ENCODE measurements around the gene GOPC.

The GOPC gene

GRCh38 chr6:117550078-117550600, 52.2 kb downstream of the GOPC start:
- H3K4me1 ChIP-seq (ENCODE audit: control extremely low read depth in 1 of 4, control insufficient read depth in 4 of 4, insufficient read depth in 4 of 4, low read length in 3 of 4): peaks cover 6 to 29% (median 18%) of the 10 kb centered on the region in 4 experiments
- 100% methylated on average over 1 of the region's 3 CpGs for WGBS (ENCODE audit: insufficient coverage)
- no peak overlapping the region for H3K4me3 ChIP-seq (ENCODE audit: control insufficient read depth in 1 of 7, extremely low read depth in 1 of 7, insufficient read depth in 4 of 7, low read depth in 2 of 7, low read length in 6 of 7)
- POLR2A ChIA-PET: no interaction called here
- H3K9me3 ChIP-seq (ENCODE audit: control extremely low read depth in 1 of 5, control insufficient read depth in 4 of 5, insufficient read depth in 2 of 5, low read depth in 1 of 5, low read length in 4 of 5): no peaks in the 10 kb centered on the region
- H3K27me3 ChIP-seq (replicated peaks in 2 of 5; ENCODE audit: control insufficient read depth in 4 of 5, insufficient read depth in 5 of 5, low read length in 4 of 5): peaks cover 0 to 7% (median 0%) of the 10 kb centered on the region in 5 experiments
- H3K36me3 ChIP-seq (ENCODE audit: control insufficient read depth in 4 of 4, insufficient read depth in 4 of 4, low read length in 3 of 4): no peaks in the 10 kb centered on the region
- no peak for DNase-seq
- CTCF ChIA-PET: interaction anchor here (0.8 to 3.0 kb wide), 5 partner anchors 63 to 100 kb away, joined by 3 to 18 read pairs (median 5); partner anchors contain the start of gene DCBLD1
- no peak overlapping the region for H3K27ac ChIP-seq (ENCODE audit: insufficient read depth in 1 of 2, low read depth in 1 of 2, low read length in 2 of 2, poor library complexity in 1 of 2, severe bottlenecking in 2 of 2)

GRCh38 chr6:117549611-117550010, 52.7 kb downstream of the GOPC start:
- WGBS (ENCODE audit: insufficient coverage): 100% methylated on average over 2 of the region's 4 CpGs
- Histone ChIP-seq H3K4me3 (ENCODE audit: control insufficient read depth in 1 of 7, extremely low read depth in 1 of 7, insufficient read depth in 4 of 7, low read depth in 2 of 7, low read length in 6 of 7) (no peak overlapping the region), H3K9me3 (ENCODE audit: control extremely low read depth in 1 of 5, control insufficient read depth in 4 of 5, insufficient read depth in 2 of 5, low read depth in 1 of 5, low read length in 4 of 5) (no peaks in the 10 kb centered on the region), H3K36me3 (ENCODE audit: control insufficient read depth in 4 of 4, insufficient read depth in 4 of 4, low read length in 3 of 4) (no peaks in the 10 kb centered on the region), H3K27me3 (replicated peaks in 2 of 5; ENCODE audit: control insufficient read depth in 4 of 5, insufficient read depth in 5 of 5, low read length in 4 of 5) (peaks cover 0 to 7% (median 0%) of the 10 kb centered on the region in 5 experiments), H3K4me1 (ENCODE audit: control extremely low read depth in 1 of 4, control insufficient read depth in 4 of 4, insufficient read depth in 4 of 4, low read length in 3 of 4) (peaks cover 6 to 29% (median 18%) of the 10 kb centered on the region in 4 experiments), H3K27ac (ENCODE audit: insufficient read depth in 1 of 2, low read depth in 1 of 2, low read length in 2 of 2, poor library complexity in 1 of 2, severe bottlenecking in 2 of 2) (no peak overlapping the region)
- POLR2A ChIA-PET: no interaction called here
- CTCF ChIA-PET: interaction anchor here (1.0 to 2.2 kb wide), 4 partner anchors 18 to 100 kb away, joined by 4 to 18 read pairs (median 4); no protein-coding TSS in a partner anchor
- DNase-seq: peak in 2 of 3 donors; percentile 35 to 46

- no peaks in the 10 kb centered on the region for H3K36me3 ChIP-seq (ENCODE audit: control insufficient read depth in 4 of 4, insufficient read depth in 4 of 4, low read length in 3 of 4)
- peaks cover 0 to 7% (median 0%) of the 10 kb centered on the region in 5 experiments for H3K27me3 ChIP-seq (replicated peaks in 2 of 5; ENCODE audit: control insufficient read depth in 4 of 5, insufficient read depth in 5 of 5, low read length in 4 of 5)
- POLR2A ChIA-PET: no interaction called here
- peaks cover 6 to 29% (median 18%) of the 10 kb centered on the region in 4 experiments for H3K4me1 ChIP-seq (ENCODE audit: control extremely low read depth in 1 of 4, control insufficient read depth in 4 of 4, insufficient read depth in 4 of 4, low read length in 3 of 4)
- H3K27ac ChIP-seq (ENCODE audit: insufficient read depth in 1 of 2, low read depth in 1 of 2, low read length in 2 of 2, poor library complexity in 1 of 2, severe bottlenecking in 2 of 2): no peak overlapping the region
- no peaks in the 10 kb centered on the region for H3K9me3 ChIP-seq (ENCODE audit: control extremely low read depth in 1 of 5, control insufficient read depth in 4 of 5, insufficient read depth in 2 of 5, low read depth in 1 of 5, low read length in 4 of 5)
- CTCF ChIA-PET: interaction anchor here (0.7 to 2.2 kb wide), 7 partner anchors 17 to 150 kb away, joined by 3 to 18 read pairs (median 4); no protein-coding TSS in a partner anchor
- no peak overlapping the region for H3K4me3 ChIP-seq (ENCODE audit: control insufficient read depth in 1 of 7, extremely low read depth in 1 of 7, insufficient read depth in 4 of 7, low read depth in 2 of 7, low read length in 6 of 7)
- WGBS (ENCODE audit: insufficient coverage): 94% methylated on average over 8 of the region's 8 CpGs
- peak in 2 of 3 donors; percentile 28 to 41 for DNase-seq
These were observed 53.5 kb downstream of the GOPC start for GRCh38 chr6:117548797-117549301.

- peak; percentile 51 to 94 (median 90) for DNase-seq
- Histone ChIP-seq H3K4me3 (ENCODE audit: control insufficient read depth in 1 of 7, extremely low read depth in 1 of 7, insufficient read depth in 4 of 7, low read depth in 2 of 7, low read length in 6 of 7) (peak overlapping the region in 6 of 7 experiments; percentile 27 to 69 (median 48)), H3K27me3 (replicated peaks in 2 of 5; ENCODE audit: control insufficient read depth in 4 of 5, insufficient read depth in 5 of 5, low read length in 4 of 5) (peaks cover 0 to 7% (median 0%) of the 10 kb centered on the region in 5 experiments), H3K27ac (ENCODE audit: insufficient read depth in 1 of 2, low read depth in 1 of 2, low read length in 2 of 2, poor library complexity in 1 of 2, severe bottlenecking in 2 of 2) (no peak overlapping the region), H3K9me3 (ENCODE audit: control extremely low read depth in 1 of 5, control insufficient read depth in 4 of 5, insufficient read depth in 2 of 5, low read depth in 1 of 5, low read length in 4 of 5) (no peaks in the 10 kb centered on the region), H3K36me3 (ENCODE audit: control insufficient read depth in 4 of 4, insufficient read depth in 4 of 4, low read length in 3 of 4) (no peaks in the 10 kb centered on the region), H3K4me1 (ENCODE audit: control extremely low read depth in 1 of 4, control insufficient read depth in 4 of 4, insufficient read depth in 4 of 4, low read length in 3 of 4) (peaks cover 6 to 26% (median 17%) of the 10 kb centered on the region in 4 experiments)
- POLR2A ChIA-PET: interaction anchor here (0.6 to 1.0 kb wide), 2 partner anchors 54 to 74 kb away, joined by 3 read pairs; partner anchors contain the start of gene GOPC
- CTCF ChIA-PET: interaction anchor here (0.7 to 2.2 kb wide), 11 partner anchors 9 to 151 kb away, joined by 3 to 18 read pairs (median 4); partner anchors contain the start of gene GOPC
- WGBS (ENCODE audit: insufficient coverage): 22% methylated on average over 59 of the region's 64 CpGs
These were observed 54.4 kb downstream of the GOPC start for GRCh38 chr6:117547688-117548621.

- Histone ChIP-seq H3K4me3 (ENCODE audit: control insufficient read depth in 1 of 7, extremely low read depth in 1 of 7, insufficient read depth in 4 of 7, low read depth in 2 of 7, low read length in 6 of 7) (no peak overlapping the region), H3K27me3 (replicated peaks in 2 of 5; ENCODE audit: control insufficient read depth in 4 of 5, insufficient read depth in 5 of 5, low read length in 4 of 5) (peaks cover 0 to 7% (median 0%) of the 10 kb centered on the region in 5 experiments), H3K9me3 (ENCODE audit: control extremely low read depth in 1 of 5, control insufficient read depth in 4 of 5, insufficient read depth in 2 of 5, low read depth in 1 of 5, low read length in 4 of 5) (no peaks in the 10 kb centered on the region), H3K27ac (ENCODE audit: insufficient read depth in 1 of 2, low read depth in 1 of 2, low read length in 2 of 2, poor library complexity in 1 of 2, severe bottlenecking in 2 of 2) (no peak overlapping the region), H3K4me1 (ENCODE audit: control extremely low read depth in 1 of 4, control insufficient read depth in 4 of 4, insufficient read depth in 4 of 4, low read length in 3 of 4) (peaks cover 6 to 21% (median 16%) of the 10 kb centered on the region in 4 experiments), H3K36me3 (ENCODE audit: control insufficient read depth in 4 of 4, insufficient read depth in 4 of 4, low read length in 3 of 4) (no peaks in the 10 kb centered on the region)
- WGBS (ENCODE audit: insufficient coverage): 94% methylated on average over 5 of the region's 5 CpGs
- ChIA-PET POLR2A (no interaction called here), CTCF (interaction anchor here (0.9 to 2.2 kb wide), 5 partner anchors 11 to 194 kb away, joined by 3 to 8 read pairs (median 3); partner anchors contain the start of gene GOPC)
- DNase-seq: no peak
These were observed 55.6 kb downstream of the GOPC start for GRCh38 chr6:117546674-117547073.

GRCh38 chr6:117545161-117545595, 57.1 kb downstream of the GOPC start:
- WGBS (ENCODE audit: insufficient coverage): 100% methylated on average over 2 of the region's 4 CpGs
- H3K4me3 ChIP-seq (ENCODE audit: control insufficient read depth in 1 of 7, extremely low read depth in 1 of 7, insufficient read depth in 4 of 7, low read depth in 2 of 7, low read length in 6 of 7): no peak overlapping the region
- peaks cover 0 to 7% (median 0%) of the 10 kb centered on the region in 5 experiments for H3K27me3 ChIP-seq (replicated peaks in 2 of 5; ENCODE audit: control insufficient read depth in 4 of 5, insufficient read depth in 5 of 5, low read length in 4 of 5)
- no peak for DNase-seq
- POLR2A ChIA-PET: no interaction called here
- no peaks in the 10 kb centered on the region for H3K36me3 ChIP-seq (ENCODE audit: control insufficient read depth in 4 of 4, insufficient read depth in 4 of 4, low read length in 3 of 4)
- H3K4me1 ChIP-seq (ENCODE audit: control extremely low read depth in 1 of 4, control insufficient read depth in 4 of 4, insufficient read depth in 4 of 4, low read length in 3 of 4): peaks cover 6 to 21% (median 16%) of the 10 kb centered on the region in 4 experiments
- CTCF ChIA-PET: interaction anchor here (0.8 to 1.6 kb wide), 6 partner anchors 10 to 64 kb away, joined by 3 to 4 read pairs (median 4); no protein-coding TSS in a partner anchor
- H3K9me3 ChIP-seq (ENCODE audit: control extremely low read depth in 1 of 5, control insufficient read depth in 4 of 5, insufficient read depth in 2 of 5, low read depth in 1 of 5, low read length in 4 of 5): no peaks in the 10 kb centered on the region
- no peak overlapping the region for H3K27ac ChIP-seq (ENCODE audit: insufficient read depth in 1 of 2, low read depth in 1 of 2, low read length in 2 of 2, poor library complexity in 1 of 2, severe bottlenecking in 2 of 2)

All from common myeloid progenitor, CD34-positive (primary cell).